H54 (cell line): ENCODE data around the gene MACROD2.

ENCODE experiments used
- DNase-seq: peaks from one replicate; pipeline ENCODE4 v3.0.0; 2011; ENCODE audit warnings: low spot score, mixed read lengths; ENCODE audit not compliant: insufficient read length
- FAIRE-seq: peaks from 3 replicates; lab custom pipeline; 2011; peaks lifted over from hg19 to GRCh38; lab: Jason Lieb, UNC
- POLR2A ChIP-seq: IDR thresholded peaks from 2 replicates; pipeline ENCODE4 v1.6.1; 2011; ENCODE audit warnings: low read depth, mild to moderate bottlenecking, low read length

MACROD2 gene

GRCh38 chr20:14888134-14888533 lies 892.8 kb downstream of the MACROD2 start:
- DNase-seq (no peak), FAIRE-seq (no peak)
- no peak for TF ChIP-seq POLR2A

GRCh38 chr20:14889496-14890255 lies 894.4 kb downstream of the MACROD2 start:
- no peak for FAIRE-seq
- no peak for DNase-seq
- no peak for TF ChIP-seq POLR2A

DNA sequence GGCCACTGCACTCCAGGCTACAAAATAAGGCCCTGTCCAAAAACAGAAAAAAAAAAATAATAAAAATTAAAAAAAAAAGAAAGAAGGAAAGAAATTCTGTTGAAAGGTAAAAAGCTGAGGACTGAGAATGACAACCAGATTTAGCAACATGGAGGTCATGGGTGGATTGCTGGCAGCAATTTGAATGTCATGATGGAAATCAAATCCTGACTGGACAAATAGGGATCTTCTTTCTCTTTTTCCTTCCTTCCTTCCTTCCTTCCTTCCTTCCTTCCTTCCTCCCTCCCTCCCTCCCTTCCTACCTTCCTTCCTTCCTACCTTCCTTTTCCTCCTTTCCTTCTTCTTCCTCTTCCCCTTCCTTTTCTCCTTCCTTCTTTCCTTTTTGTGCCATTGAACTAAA lies 895.4 kb downstream of the MACROD2 start:
- TF ChIP-seq POLR2A: no peak
- DNase-seq (no peak), FAIRE-seq (no peak)

GRCh38 chr20:14892782-14893181 lies 897.5 kb downstream of the MACROD2 start:
- TF ChIP-seq POLR2A: no peak
- no peak for FAIRE-seq
- no peak for DNase-seq

- FAIRE-seq (no peak), DNase-seq (no peak)
- TF ChIP-seq POLR2A: no peak
Observed at GRCh38 chr20:14896569-14896968, 901.3 kb downstream of the MACROD2 start.

DNA sequence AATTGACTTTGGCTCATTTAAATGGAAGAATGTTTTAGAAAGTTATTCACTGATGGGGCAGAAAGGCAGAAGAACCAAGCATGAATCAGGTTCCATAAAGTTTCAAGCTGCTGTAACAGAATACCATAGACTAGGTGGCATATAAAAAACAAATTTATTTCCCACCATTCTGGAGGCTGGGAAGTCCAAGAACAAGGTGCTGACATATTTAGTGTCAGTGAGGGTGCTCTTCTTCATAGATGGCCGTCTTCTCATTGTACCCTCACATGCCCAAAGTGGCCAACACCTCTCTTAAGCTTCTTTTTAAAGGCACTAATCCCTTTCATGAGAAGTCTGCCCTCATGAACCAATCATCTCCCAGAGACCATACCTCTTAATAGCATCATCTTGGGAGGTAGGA lies 902.3 kb downstream of the MACROD2 start:
- no peak for FAIRE-seq

DNA sequence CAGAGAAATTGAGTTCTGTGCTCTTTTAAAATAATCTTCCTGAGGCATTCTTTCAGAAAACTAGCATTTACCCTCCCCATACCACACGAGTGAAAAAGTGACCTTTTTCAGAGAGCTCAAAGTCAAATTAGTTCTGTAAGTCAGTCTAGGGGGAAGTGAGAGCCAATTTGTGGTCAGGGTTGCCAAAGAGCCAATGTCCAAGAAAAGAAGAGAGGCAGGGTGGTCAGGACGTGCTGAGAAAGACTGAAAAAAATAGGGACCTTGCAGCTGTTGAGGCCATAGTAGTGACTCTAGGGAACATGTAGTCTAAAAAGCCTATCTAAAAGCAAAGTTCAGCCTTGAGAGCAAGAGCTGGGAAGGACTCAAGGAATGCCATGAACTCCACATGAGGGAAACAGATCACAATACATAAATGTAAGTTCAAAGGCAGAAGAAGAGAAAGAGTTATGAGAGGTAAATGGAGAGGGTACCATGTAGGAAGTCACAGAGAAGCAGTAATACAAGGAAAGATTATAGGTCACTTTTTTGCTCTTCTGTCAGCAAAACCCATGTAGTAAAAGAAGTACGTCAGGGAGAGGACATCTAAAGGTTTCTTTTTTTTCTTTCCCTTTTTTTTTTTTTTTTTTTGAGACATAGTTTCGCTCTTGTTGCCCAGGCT lies 907.2 kb downstream of the MACROD2 start:
- FAIRE-seq: no peak

More for the DNA sequence above, 902.3 kb downstream of the MACROD2 start:
- no peak for TF ChIP-seq POLR2A
- no peak for DNase-seq

DNA sequence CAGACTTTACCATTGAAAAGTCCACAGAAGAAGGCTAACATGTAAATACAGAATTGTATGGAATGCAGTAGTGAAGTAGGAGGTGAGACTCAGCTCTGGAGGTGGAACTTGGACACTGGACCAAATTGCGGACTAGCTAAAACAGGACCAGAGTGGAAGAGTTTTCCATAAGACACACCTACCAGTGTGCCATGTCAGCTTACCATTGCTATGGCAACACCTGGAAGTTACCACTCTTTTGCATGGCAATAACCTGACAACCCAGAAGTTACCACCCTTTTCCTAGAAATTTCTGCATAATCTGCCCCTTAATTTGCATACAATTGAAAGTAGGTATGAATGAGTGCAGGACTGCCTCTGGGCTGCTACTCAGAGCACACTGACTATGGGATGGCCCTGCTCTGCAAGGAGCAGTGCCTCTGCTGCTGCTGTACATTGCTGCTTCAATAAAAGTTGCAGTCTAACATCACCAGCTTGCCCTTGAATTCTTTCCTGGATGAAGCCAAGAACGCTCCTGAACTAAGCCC lies 911.7 kb downstream of the MACROD2 start:
- DNase-seq: no peak
- no peak for FAIRE-seq
- TF ChIP-seq POLR2A: no peak

More for the DNA sequence above, 907.2 kb downstream of the MACROD2 start:
- DNase-seq: no peak
- TF ChIP-seq POLR2A: no peak

DNA sequence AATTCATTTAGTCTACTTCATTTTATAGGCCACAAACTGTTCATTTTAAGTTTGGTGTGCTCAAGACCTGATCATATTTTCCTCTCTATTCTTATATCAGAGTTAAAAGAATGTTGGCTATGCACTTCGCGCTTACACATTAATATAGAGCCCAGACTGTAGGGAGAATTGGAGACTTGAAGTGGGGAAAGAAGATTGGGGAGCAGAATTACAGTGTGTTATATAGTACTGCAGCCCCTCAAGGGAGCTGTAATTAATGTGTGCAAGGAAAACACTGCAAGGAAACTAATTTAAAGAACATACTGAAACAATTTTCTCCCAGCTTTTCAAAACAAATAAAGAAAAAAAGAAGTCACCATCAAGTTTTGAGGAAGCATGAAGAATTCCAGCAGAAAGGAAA lies 914.8 kb downstream of the MACROD2 start:
- TF ChIP-seq POLR2A: no peak
- no peak for DNase-seq
- FAIRE-seq: no peak

- no peak for FAIRE-seq
- no peak for TF ChIP-seq POLR2A
- no peak for DNase-seq
Observed at GRCh38 chr20:14913896-14914620, 918.7 kb downstream of the MACROD2 start.

- TF ChIP-seq POLR2A: no peak
- DNase-seq: no peak
- FAIRE-seq: no peak
Observed at GRCh38 chr20:14914633-14915032, 919.3 kb downstream of the MACROD2 start.

DNA sequence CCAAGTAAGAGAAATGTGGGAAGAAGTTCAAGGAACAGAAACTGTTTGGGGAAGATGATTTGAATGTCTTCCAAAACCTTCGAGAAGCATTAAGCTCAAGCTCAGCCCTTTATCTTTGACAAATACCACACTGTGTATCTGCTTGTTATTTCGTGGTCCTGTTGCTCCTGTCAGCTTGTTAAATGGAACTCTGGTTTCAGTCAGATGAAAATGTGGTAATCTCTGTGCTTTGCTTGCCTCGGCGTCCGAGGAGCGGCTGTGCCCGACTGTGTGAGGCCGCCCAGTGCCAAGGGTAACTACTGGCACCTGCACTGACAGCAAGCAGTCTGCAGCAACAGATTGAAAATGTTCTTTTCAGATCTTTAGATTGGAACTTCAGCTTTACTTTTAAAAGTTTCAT lies 920.0 kb downstream of the MACROD2 start:
- no peak for FAIRE-seq
- DNase-seq: no peak
- no peak for TF ChIP-seq POLR2A

- TF ChIP-seq POLR2A: no peak
- DNase-seq (no peak), FAIRE-seq (no peak)
Observed at GRCh38 chr20:14916360-14916920, 921.1 kb downstream of the MACROD2 start.

DNA sequence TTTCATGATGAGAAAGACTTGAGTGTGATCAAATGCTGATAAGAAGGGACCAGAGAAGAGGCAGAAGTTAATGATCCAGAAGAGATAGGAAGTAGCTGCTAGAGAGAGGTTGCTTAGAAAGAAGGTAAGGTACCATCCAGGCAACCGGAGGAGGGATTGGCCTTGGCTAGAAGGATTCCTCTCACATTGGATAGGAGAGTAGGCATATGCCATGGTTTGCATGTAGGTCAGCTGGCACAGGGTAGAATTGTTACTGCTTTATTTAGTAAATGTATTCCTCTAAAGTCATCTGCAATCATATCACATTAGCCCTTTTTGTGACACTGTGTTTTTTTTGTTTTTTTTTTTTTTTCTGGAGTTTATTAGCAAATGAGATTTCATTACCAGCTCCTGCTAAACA lies 923.0 kb downstream of the MACROD2 start:
- DNase-seq (no peak), FAIRE-seq (no peak)
- TF ChIP-seq POLR2A: no peak
